GM12878 (cell line): ENCODE data around the gene SERPINA9. TPM values are rescaled to one million over a fixed set of nuclear protein-coding genes. Genes with fewer than 3 reads are reported as not detected.

Source experiments
- ATAC-seq: fragments of 200-7000 bp; cut with Tn5 transposase; 3 replicates; pipeline ENCODE4 v1.9.1; 2020; ENCODE audit warnings: mild to moderate bottlenecking, moderate library complexity
- BruUV-seq: library from RNA; stranded (reverse); fragments of 400-500 nt; replicated peaks from 2 replicates; lab custom pipeline; 2021; lab: Mats Ljungman, UMichigan
- CTCF ChIA-PET: fragments of 300-600 bp; sonication (Branson Sonifier 250); formaldehyde crosslinking; extraction: SDS; loops from one replicate; lab custom pipeline; 2021; ENCODE audit warnings: inconsistent platforms; lab: Yijun Ruan, JAX
- POLR2A ChIA-PET: fragments of 350-600 bp; formaldehyde crosslinking; extraction: SDS; loops from one replicate; lab custom pipeline; 2021; ENCODE audit warnings: inconsistent platforms; lab: Charles Lee
- RAD21 ChIA-PET: fragments of 300-600 bp; sonication (Branson Sonifier 250); formaldehyde crosslinking; loops from one replicate; lab custom pipeline; 2023; ENCODE audit warnings: antibody characterized with exemption; ENCODE audit not compliant: unreplicated experiment; lab: Charles Lee
- SMC1A ChIA-PET: fragments of 300-600 bp; sonication (Branson Sonifier 250); formaldehyde crosslinking; loops from one replicate; lab custom pipeline; 2023; ENCODE audit not compliant: unreplicated experiment, uncharacterized antibody; lab: Charles Lee
- DNase-seq: peaks from one replicate; pipeline ENCODE4 v3.0.0-alpha.2; 2011; ENCODE audit warnings: low read depth, low spot score
- FAIRE-seq: peaks from 3 replicates; lab custom pipeline; 2011; peaks lifted over from hg19 to GRCh38; lab: Jason Lieb, UNC
- H2AFZ ChIP-seq: 2 replicates; pipeline ENCODE4 v1.6.0; 2011; ENCODE audit warnings: low read depth, low read length, control low read depth; ENCODE audit not compliant: control insufficient read depth
- H3K27ac ChIP-seq: 2 replicates; pipeline ENCODE4 v1.5.1; 2011; ENCODE audit warnings: control low read depth; ENCODE audit not compliant: control insufficient read depth, insufficient read depth
- H3K27me3 ChIP-seq, 2 experiments: replicated peaks in 1 of 2; 2 replicates each; pipeline versions ENCODE4 v1.6.0 to v1.6.1; 2011; ENCODE audit warnings: low read length in 1 of 2; ENCODE audit not compliant: control insufficient read depth in 2 of 2, insufficient read depth in 2 of 2
- H3K36me3 ChIP-seq, 2 experiments: 2 replicates each; pipeline ENCODE4 v1.5.1; 2011; ENCODE audit warnings: low read length in 1 of 2; ENCODE audit not compliant: control insufficient read depth in 2 of 2, insufficient read depth in 2 of 2
- H3K4me1 ChIP-seq: 2 replicates; pipeline ENCODE4 v1.6.1; 2011; ENCODE audit warnings: mild to moderate bottlenecking, low read length, moderate library complexity, mixed read lengths; ENCODE audit not compliant: control insufficient read depth, insufficient read depth
- H3K4me2 ChIP-seq: 2 replicates; pipeline ENCODE4 v1.6.0; 2011; ENCODE audit warnings: control low read depth; ENCODE audit not compliant: control insufficient read depth, insufficient read depth
- H3K4me3 ChIP-seq: fragments of 200-600 bp; sonication (generic); 2 replicates; pipeline ENCODE4 v1.5.1; 2016
- H3K79me2 ChIP-seq: 2 replicates; pipeline ENCODE4 v1.6.0; 2011; ENCODE audit warnings: low read length; ENCODE audit not compliant: control insufficient read depth, insufficient read depth
- H3K9ac ChIP-seq: 2 replicates; pipeline ENCODE4 v1.8.0; 2011; ENCODE audit warnings: low read length, control low read depth, mixed read lengths; ENCODE audit not compliant: control insufficient read depth, insufficient read depth
- H3K9me3 ChIP-seq: replicated peaks from 3 replicates; pipeline ENCODE4 v1.5.1; 2011; ENCODE audit warnings: mild to moderate bottlenecking, low read length; ENCODE audit not compliant: control insufficient read depth, insufficient read depth
- H4K20me1 ChIP-seq: 2 replicates; pipeline ENCODE4 v1.6.0; 2011; ENCODE audit not compliant: control insufficient read depth, insufficient read depth
- BMI1 ChIP-seq: fragments of 450-650 bp; IDR thresholded peaks from 2 replicates; pipeline ENCODE4 v1.6.1; 2016; ENCODE audit warnings: mild to moderate bottlenecking, moderate library complexity, borderline replicate concordance
- NR2C2 ChIP-seq: IDR thresholded peaks from 2 replicates; pipeline ENCODE4 v1.6.1; 2011; ENCODE audit warnings: borderline replicate concordance, low read depth; ENCODE audit not compliant: control insufficient read depth, insufficient read length
- POLR2AphosphoS2 ChIP-seq: IDR thresholded peaks from 2 replicates; pipeline ENCODE4 v1.6.1; 2011; ENCODE audit warnings: low read depth, mild to moderate bottlenecking, low read length, improper control_type of control experiment, moderate library complexity
- ZNF24 ChIP-seq: fragments of 450-650 bp; IDR thresholded peaks from 2 replicates; pipeline ENCODE4 v1.6.1; 2017; ENCODE audit warnings: antibody characterized with exemption, mild to moderate bottlenecking
- WGBS: methylation state at CpG from one replicate; pipeline ENCODE4 v1.1.6; 2016; ENCODE audit warnings: low lambda C conversion rate; ENCODE audit not compliant: insufficient replicate concordance, insufficient coverage; ENCODE audit errors: missing lambda C conversion rate; 5-methylcytosine and 5-hydroxymethylcytosine counted together
- in situ Hi-C: fragments of 300-500 bp; cut with MboI; formaldehyde crosslinking; loops from 9 replicates; pipeline ENCODE4 v1.14.3; 2018; ENCODE audit warnings: mixed read lengths
- intact Hi-C: fragments of 100-400 bp; cut with micrococcal nuclease; formaldehyde crosslinking; loops from one replicate; pipeline ENCODE4 v1.14.2; 2022; ENCODE audit not compliant: unreplicated experiment
- polyA plus RNA-seq, 11 experiments: library from polyadenylated mRNA; depleted of rRNA in 4 of 11; unstranded in 6 of 11; stranded (reverse) in 5 of 11; fragments of >200 nt; fragmentation: Nextera tagmentation in 4 of 11; fragmentation: Illumina TruSeq in 1 of 11; extraction: Ambion mirVana in 4 of 11; extraction: Trizol in 1 of 11; gene quantifications; 1 replicate in 1 of 11; 2 replicates in 10 of 11; pipeline versions ENCODE4 v1.2.1 to v1.2.3, GENCODE V29; 2011 to 2016; ENCODE audit warnings: inconsistent platforms in 2 of 11, missing spikeins in 2 of 11, low read depth in 1 of 11
- total RNA-seq, 4 experiments: library from RNA; depleted of rRNA in 3 of 4; stranded (reverse); fragments of >200 nt in 3 of 4; fragmentation: Illumina TruSeq in 1 of 4; extraction: Trizol in 1 of 4; gene quantifications; 2 replicates each; pipeline versions ENCODE4 v1.2.1 to v1.2.3, GENCODE V29; 2013 to 2021
- TF ChIP-seq, protein P1 (sequence below): fragments of 450-650 bp; IDR thresholded peaks from 2 replicates; pipeline ENCODE4 v1.6.1; 2016; ENCODE audit warnings: mild to moderate bottlenecking, moderate library complexity, borderline replicate concordance
- TF ChIP-seq, protein P2 (sequence below): IDR thresholded peaks from 2 replicates; pipeline ENCODE4 v1.6.1; 2012; ENCODE audit warnings: low read depth, low read length, improper control_type of control experiment
- TF ChIP-seq, protein P3 (sequence below): IDR thresholded peaks from 2 replicates; pipeline ENCODE4 v1.6.1; 2011; ENCODE audit warnings: low read depth, mild to moderate bottlenecking, low read length, moderate library complexity, borderline replicate concordance; ENCODE audit errors: extremely low read depth
- TF ChIP-seq, protein P4 (sequence below): IDR thresholded peaks from 2 replicates; pipeline ENCODE4 v1.6.1; 2012; ENCODE audit warnings: improper control_type of control experiment, low read depth, low read length; ENCODE audit not compliant: insufficient replicate concordance

Gene SERPINA9
- total and polyA plus RNA-seq, 10 of the 15 experiments (the other 5 are each of a cell fraction or from before 2014, with no cell fraction given), result 0.05 TPM; not detected in 9

DNA sequence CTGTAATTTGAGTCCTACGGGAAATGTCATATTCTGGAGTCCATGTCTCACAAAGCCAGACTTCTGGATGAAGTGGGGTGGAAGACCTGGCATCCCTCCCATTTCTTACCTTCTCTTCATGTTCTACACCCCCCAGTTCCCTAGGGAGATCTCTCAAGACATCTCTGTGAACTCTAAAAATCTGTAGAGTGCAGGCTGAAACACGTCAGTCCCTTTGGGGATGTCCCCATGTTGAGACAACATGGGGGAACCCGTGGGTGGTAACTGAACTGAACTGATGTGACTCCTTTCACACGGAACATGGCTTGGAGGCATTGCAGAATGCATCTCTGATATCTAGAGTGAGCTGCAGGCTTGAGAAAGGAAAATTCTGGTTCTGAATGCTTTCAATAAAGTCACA lies 18.1 kb upstream of the SERPINA9 start (continued):
- TF ChIP-seq BMI1 (no peak), ZNF24 (no peak), POLR2AphosphoS2 (no peak)
- TF ChIP-seq, protein P1, sequence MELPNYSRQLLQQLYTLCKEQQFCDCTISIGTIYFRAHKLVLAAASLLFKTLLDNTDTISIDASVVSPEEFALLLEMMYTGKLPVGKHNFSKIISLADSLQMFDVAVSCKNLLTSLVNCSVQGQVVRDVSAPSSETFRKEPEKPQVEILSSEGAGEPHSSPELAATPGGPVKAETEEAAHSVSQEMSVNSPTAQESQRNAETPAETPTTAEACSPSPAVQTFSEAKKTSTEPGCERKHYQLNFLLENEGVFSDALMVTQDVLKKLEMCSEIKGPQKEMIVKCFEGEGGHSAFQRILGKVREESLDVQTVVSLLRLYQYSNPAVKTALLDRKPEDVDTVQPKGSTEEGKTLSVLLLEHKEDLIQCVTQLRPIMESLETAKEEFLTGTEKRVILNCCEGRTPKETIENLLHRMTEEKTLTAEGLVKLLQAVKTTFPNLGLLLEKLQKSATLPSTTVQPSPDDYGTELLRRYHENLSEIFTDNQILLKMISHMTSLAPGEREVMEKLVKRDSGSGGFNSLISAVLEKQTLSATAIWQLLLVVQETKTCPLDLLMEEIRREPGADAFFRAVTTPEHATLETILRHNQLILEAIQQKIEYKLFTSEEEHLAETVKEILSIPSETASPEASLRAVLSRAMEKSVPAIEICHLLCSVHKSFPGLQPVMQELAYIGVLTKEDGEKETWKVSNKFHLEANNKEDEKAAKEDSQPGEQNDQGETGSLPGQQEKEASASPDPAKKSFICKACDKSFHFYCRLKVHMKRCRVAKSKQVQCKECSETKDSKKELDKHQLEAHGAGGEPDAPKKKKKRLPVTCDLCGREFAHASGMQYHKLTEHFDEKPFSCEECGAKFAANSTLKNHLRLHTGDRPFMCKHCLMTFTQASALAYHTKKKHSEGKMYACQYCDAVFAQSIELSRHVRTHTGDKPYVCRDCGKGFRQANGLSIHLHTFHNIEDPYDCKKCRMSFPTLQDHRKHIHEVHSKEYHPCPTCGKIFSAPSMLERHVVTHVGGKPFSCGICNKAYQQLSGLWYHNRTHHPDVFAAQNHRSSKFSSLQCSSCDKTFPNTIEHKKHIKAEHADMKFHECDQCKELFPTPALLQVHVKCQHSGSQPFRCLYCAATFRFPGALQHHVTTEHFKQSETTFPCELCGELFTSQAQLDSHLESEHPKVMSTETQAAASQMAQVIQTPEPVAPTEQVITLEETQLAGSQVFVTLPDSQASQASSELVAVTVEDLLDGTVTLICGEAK, result no peak
- TF ChIP-seq, protein P2, sequence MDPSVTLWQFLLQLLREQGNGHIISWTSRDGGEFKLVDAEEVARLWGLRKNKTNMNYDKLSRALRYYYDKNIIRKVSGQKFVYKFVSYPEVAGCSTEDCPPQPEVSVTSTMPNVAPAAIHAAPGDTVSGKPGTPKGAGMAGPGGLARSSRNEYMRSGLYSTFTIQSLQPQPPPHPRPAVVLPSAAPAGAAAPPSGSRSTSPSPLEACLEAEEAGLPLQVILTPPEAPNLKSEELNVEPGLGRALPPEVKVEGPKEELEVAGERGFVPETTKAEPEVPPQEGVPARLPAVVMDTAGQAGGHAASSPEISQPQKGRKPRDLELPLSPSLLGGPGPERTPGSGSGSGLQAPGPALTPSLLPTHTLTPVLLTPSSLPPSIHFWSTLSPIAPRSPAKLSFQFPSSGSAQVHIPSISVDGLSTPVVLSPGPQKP, result no peak
- TF ChIP-seq, all 136 proteins: peak for 3

DNA sequence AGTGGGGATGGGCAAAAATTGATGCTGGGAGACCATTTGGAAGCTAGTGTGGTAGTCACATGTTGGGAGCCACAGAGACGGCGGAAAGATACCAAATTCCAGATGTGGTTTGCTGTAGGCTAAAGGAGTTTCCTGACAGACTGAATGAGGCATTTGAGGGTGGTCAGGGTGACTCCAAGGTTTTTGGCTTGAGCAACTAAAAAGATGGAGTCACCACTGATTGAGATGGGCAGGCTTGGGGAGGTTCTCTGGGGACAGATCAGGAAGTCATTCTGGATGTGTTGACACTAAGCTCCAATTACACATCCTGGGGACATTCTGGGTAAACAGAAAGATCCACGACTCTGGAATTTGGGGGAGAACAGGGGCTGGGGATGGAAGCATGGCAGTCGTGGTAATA lies 15.5 kb upstream of the SERPINA9 start:
- Histone ChIP-seq H3K36me3 (no peaks in the 10 kb centered on the region), H3K9ac (no peak overlapping the region), H4K20me1 (no peaks in the 10 kb centered on the region), H3K79me2 (no peaks in the 10 kb centered on the region), H3K4me2 (no peak overlapping the region), H3K4me3 (no peak overlapping the region), H3K27ac (no peak overlapping the region), H3K27me3 (no peaks in the 10 kb centered on the region), H3K9me3 (no peaks in the 10 kb centered on the region), H2AFZ (no peak overlapping the region), H3K4me1 (no peaks in the 10 kb centered on the region)
- intact Hi-C loops (no loop called here), in situ Hi-C loops (no loop called here)
- ATAC-seq, result no peak
- ChIA-PET SMC1A (no interaction called here), CTCF (interaction anchor here (1.0 to 1.1 kb wide), 3 partner anchors 57 to 59 kb away, joined by 3 read pairs; no protein-coding TSS in a partner anchor), POLR2A (no interaction called here), RAD21 (no interaction called here)
- FAIRE-seq, result no peak
- no TSS peak for BruUV-seq
- 33% methylated on average over 4 of the region's 4 CpGs for WGBS
- DNase-seq, result no peak
- TF ChIP-seq NR2C2, result no peak
- TF ChIP-seq, protein P3, sequence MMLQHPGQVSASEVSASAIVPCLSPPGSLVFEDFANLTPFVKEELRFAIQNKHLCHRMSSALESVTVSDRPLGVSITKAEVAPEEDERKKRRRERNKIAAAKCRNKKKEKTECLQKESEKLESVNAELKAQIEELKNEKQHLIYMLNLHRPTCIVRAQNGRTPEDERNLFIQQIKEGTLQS, result no peak
- TF ChIP-seq, protein P4, sequence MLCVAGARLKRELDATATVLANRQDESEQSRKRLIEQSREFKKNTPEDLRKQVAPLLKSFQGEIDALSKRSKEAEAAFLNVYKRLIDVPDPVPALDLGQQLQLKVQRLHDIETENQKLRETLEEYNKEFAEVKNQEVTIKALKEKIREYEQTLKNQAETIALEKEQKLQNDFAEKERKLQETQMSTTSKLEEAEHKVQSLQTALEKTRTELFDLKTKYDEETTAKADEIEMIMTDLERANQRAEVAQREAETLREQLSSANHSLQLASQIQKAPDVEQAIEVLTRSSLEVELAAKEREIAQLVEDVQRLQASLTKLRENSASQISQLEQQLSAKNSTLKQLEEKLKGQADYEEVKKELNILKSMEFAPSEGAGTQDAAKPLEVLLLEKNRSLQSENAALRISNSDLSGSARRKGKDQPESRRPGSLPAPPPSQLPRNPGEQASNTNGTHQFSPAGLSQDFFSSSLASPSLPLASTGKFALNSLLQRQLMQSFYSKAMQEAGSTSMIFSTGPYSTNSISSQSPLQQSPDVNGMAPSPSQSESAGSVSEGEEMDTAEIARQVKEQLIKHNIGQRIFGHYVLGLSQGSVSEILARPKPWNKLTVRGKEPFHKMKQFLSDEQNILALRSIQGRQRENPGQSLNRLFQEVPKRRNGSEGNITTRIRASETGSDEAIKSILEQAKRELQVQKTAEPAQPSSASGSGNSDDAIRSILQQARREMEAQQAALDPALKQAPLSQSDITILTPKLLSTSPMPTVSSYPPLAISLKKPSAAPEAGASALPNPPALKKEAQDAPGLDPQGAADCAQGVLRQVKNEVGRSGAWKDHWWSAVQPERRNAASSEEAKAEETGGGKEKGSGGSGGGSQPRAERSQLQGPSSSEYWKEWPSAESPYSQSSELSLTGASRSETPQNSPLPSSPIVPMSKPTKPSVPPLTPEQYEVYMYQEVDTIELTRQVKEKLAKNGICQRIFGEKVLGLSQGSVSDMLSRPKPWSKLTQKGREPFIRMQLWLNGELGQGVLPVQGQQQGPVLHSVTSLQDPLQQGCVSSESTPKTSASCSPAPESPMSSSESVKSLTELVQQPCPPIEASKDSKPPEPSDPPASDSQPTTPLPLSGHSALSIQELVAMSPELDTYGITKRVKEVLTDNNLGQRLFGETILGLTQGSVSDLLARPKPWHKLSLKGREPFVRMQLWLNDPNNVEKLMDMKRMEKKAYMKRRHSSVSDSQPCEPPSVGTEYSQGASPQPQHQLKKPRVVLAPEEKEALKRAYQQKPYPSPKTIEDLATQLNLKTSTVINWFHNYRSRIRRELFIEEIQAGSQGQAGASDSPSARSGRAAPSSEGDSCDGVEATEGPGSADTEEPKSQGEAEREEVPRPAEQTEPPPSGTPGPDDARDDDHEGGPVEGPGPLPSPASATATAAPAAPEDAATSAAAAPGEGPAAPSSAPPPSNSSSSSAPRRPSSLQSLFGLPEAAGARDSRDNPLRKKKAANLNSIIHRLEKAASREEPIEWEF, result no peak
